HepG2 (cell line): ENCODE data around the gene MBIP. TPM values are rescaled to one million over a fixed set of nuclear protein-coding genes. Genes with fewer than 3 reads are reported as not detected.
A peak's percentile ranks its signal among the peaks of the same experiment; 100 is the strongest.

Experiments used
- ARID5B ChIP-seq: IDR thresholded peaks from 2 replicates; pipeline ENCODE4 v1.4.0; 2020; ENCODE audit warnings: mild to moderate bottlenecking, missing genetic modification reagents
- FOXA1 ChIP-seq, 2 experiments: fragments of 450-650 bp in 1 of 2; sonication (generic) in 1 of 2; formaldehyde crosslinking in 1 of 2; IDR thresholded peaks; 2 replicates each; pipeline versions ENCODE4 v1.4.0 to v1.6.1; 2016 to 2020; ENCODE audit warnings: missing genetic modification reagents in 1 of 2
- JARID2 ChIP-seq: sonication (generic); formaldehyde crosslinking; IDR thresholded peaks from 2 replicates; pipeline ENCODE4 v1.8.1; 2023; ENCODE audit warnings: missing genetic modification reagents, inconsistent platforms; ENCODE audit not compliant: insufficient replicate concordance
- NR0B2 ChIP-seq: sonication (generic); formaldehyde crosslinking; IDR thresholded peaks from 2 replicates; pipeline ENCODE4 v1.4.0; 2020; ENCODE audit warnings: mild to moderate bottlenecking, missing genetic modification reagents
- PATZ1 ChIP-seq: sonication (generic); formaldehyde crosslinking; IDR thresholded peaks from 2 replicates; pipeline ENCODE4 v1.4.0; 2020; ENCODE audit warnings: missing genetic modification reagents
- RFX1 ChIP-seq: fragments of 450-650 bp; IDR thresholded peaks from 2 replicates; pipeline ENCODE4 v1.6.1; 2017
- TARDBP ChIP-seq: sonication (generic); formaldehyde crosslinking; IDR thresholded peaks from 2 replicates; pipeline ENCODE4 v1.8.0; 2022; ENCODE audit warnings: mild to moderate bottlenecking, missing genetic modification reagents
- TSC22D2 ChIP-seq: sonication (generic); formaldehyde crosslinking; IDR thresholded peaks from 2 replicates; pipeline ENCODE4 v1.5.1; 2020; ENCODE audit warnings: missing genetic modification reagents, mild to moderate bottlenecking, borderline replicate concordance
- U2AF2 ChIP-seq: fragments of 200-400 bp; formaldehyde crosslinking; IDR thresholded peaks from 2 replicates; pipeline ENCODE4 v1.6.1; 2017; ENCODE audit warnings: low read depth, mild to moderate bottlenecking, low read length
- ZC3H13 ChIP-seq: sonication (generic); formaldehyde crosslinking; IDR thresholded peaks from 2 replicates; pipeline ENCODE4 v1.8.1; 2023; ENCODE audit warnings: mild to moderate bottlenecking, missing genetic modification reagents, moderate library complexity
- ZNF10 ChIP-seq: sonication (generic); formaldehyde crosslinking; IDR thresholded peaks from 2 replicates; pipeline ENCODE4 v1.4.0; 2020; ENCODE audit warnings: mild to moderate bottlenecking, low read depth, missing genetic modification reagents, borderline replicate concordance
- ZNF275 ChIP-seq: sonication (generic); formaldehyde crosslinking; IDR thresholded peaks from 2 replicates; pipeline ENCODE4 v1.8.0; 2022; ENCODE audit warnings: missing genetic modification reagents, mild to moderate bottlenecking, inconsistent platforms, borderline replicate concordance
- ZNF451 ChIP-seq: sonication (generic); formaldehyde crosslinking; IDR thresholded peaks from 2 replicates; pipeline ENCODE4 v1.5.0; 2020; ENCODE audit warnings: mild to moderate bottlenecking, missing genetic modification reagents
- ZNF547 ChIP-seq: sonication (generic); formaldehyde crosslinking; IDR thresholded peaks from 2 replicates; pipeline ENCODE4 v1.5.1; 2020; ENCODE audit warnings: mild to moderate bottlenecking, missing genetic modification reagents
- ZSCAN21 ChIP-seq: sonication (generic); formaldehyde crosslinking; IDR thresholded peaks from 2 replicates; pipeline ENCODE4 v1.8.0; 2022; ENCODE audit warnings: mild to moderate bottlenecking, missing genetic modification reagents, moderate library complexity, borderline replicate concordance
- polyA plus RNA-seq, 8 experiments: library from polyadenylated mRNA; depleted of rRNA in 3 of 8; stranded (reverse) in 7 of 8; unstranded in 1 of 8; fragments of >200 nt; fragmentation: Illumina TruSeq in 4 of 8; extraction: Trizol in 4 of 8; gene quantifications; 2 replicates each; pipeline versions ENCODE4 v1.2.1 to v1.2.3, GENCODE V29; 2011 to 2016; ENCODE audit warnings: low read depth in 4 of 8, missing spikeins in 1 of 8, mixed read lengths in 1 of 8; ENCODE audit not compliant: insufficient read depth in 1 of 8
- total RNA-seq, 5 experiments: library from RNA; depleted of rRNA; stranded (reverse); fragments of >200 nt; fragmentation: Illumina TruSeq; extraction: Trizol; gene quantifications; 2 replicates each; pipeline ENCODE4 v1.2.3, GENCODE V29; 2016; ENCODE audit warnings: low read depth in 1 of 5
- TF ChIP-seq, protein P1 (sequence below): sonication (generic); formaldehyde crosslinking; IDR thresholded peaks from 2 replicates; pipeline ENCODE4 v1.9.0; 2021; ENCODE audit warnings: missing genetic modification reagents, borderline replicate concordance
- TF ChIP-seq, protein P2 (sequence below): sonication (generic); formaldehyde crosslinking; IDR thresholded peaks from 2 replicates; pipeline ENCODE4 v1.4.0; 2020; ENCODE audit warnings: missing genetic modification reagents

MBIP gene
- total and polyA plus RNA-seq, 2 of the 13 experiments (the other 11 are each of a cell fraction or from before 2014, with no cell fraction given) = 48.1 to 48.6 TPM

GRCh38 chr14:36320897-36321381 lies 502 bp upstream of the MBIP start (continued):
- TF ChIP-seq JARID2 (CRISPR knock-in tag) (no peak), FOXA1 (IDR thresholded peaks at IDR 0.05) (no peak), FOXA1 (CRISPR knock-in tag; IDR thresholded peaks at IDR 0.05) (no peak), TSC22D2 (CRISPR knock-in tag) (no peak), ZNF451 (CRISPR knock-in tag) (no peak), ZNF547 (CRISPR knock-in tag) (no peak; the same call in 1 of the 2 replicates), ZNF275 (CRISPR knock-in tag) (0 out of 2 replicates have a peak, but pooled peaks have one; percentile 10), ZSCAN21 (CRISPR knock-in tag) (no peak), ZC3H13 (CRISPR knock-in tag) (no peak), NR0B2 (CRISPR knock-in tag) (no peak), RFX1 (no peak), ARID5B (CRISPR knock-in tag) (no peak), ZNF10 (CRISPR knock-in tag) (no peak), TARDBP (0 out of 2 replicates have a peak, but pooled peaks have one; percentile 6), PATZ1 (CRISPR knock-in tag) (no peak), U2AF2 (no peak)
- TF ChIP-seq, protein P1, sequence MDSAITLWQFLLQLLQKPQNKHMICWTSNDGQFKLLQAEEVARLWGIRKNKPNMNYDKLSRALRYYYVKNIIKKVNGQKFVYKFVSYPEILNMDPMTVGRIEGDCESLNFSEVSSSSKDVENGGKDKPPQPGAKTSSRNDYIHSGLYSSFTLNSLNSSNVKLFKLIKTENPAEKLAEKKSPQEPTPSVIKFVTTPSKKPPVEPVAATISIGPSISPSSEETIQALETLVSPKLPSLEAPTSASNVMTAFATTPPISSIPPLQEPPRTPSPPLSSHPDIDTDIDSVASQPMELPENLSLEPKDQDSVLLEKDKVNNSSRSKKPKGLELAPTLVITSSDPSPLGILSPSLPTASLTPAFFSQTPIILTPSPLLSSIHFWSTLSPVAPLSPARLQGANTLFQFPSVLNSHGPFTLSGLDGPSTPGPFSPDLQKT (CRISPR knock-in tag) = no peak; the same call in 1 of the 2 replicates
- TF ChIP-seq, protein P2, sequence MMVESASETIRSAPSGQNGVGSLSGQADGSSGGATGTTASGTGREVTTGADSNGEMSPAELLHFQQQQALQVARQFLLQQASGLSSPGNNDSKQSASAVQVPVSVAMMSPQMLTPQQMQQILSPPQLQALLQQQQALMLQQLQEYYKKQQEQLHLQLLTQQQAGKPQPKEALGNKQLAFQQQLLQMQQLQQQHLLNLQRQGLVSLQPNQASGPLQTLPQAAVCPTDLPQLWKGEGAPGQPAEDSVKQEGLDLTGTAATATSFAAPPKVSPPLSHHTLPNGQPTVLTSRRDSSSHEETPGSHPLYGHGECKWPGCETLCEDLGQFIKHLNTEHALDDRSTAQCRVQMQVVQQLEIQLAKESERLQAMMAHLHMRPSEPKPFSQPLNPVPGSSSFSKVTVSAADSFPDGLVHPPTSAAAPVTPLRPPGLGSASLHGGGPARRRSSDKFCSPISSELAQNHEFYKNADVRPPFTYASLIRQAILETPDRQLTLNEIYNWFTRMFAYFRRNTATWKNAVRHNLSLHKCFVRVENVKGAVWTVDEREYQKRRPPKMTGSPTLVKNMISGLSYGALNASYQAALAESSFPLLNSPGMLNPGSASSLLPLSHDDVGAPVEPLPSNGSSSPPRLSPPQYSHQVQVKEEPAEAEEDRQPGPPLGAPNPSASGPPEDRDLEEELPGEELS (CRISPR knock-in tag) = no peak
